Fibroblast of skin of scalp (primary cell): Measurements from ENCODE around the gene LGR6.
"Not testable (repeated sequence)": the region's sequence is repeated elsewhere in the genome, so short reads cannot be mapped to it uniquely, and the experiment has no call there.

ENCODE experiments used
- DNase-seq: peaks from one replicate; pipeline ENCODE4 v3.0.0-alpha.2; 2013

LGR6 gene

GRCh38 chr1:202223121-202223860, 29.7 kb downstream of the LGR6 start:
- no peak for DNase-seq

DNA sequence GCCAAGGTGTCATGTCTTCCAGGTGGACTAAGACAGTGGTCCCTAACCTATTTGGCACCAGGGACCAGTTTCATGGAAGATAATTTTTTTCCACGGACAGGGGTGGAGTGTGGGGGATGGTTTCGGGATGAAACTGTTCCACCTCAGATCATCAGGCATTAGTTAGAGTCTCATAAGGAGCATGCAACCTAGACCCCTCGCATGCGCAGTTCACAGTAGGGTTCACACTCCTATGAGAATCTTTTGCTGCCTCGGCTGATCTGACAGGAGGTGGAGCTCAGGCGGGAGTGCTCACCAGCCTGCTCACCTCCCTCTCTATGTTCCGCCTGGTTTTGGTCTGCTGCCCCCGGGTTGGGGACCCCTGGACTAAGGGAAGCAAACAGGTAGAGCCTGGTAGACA, 30.9 kb downstream of the LGR6 start:
- no peak for DNase-seq

DNA sequence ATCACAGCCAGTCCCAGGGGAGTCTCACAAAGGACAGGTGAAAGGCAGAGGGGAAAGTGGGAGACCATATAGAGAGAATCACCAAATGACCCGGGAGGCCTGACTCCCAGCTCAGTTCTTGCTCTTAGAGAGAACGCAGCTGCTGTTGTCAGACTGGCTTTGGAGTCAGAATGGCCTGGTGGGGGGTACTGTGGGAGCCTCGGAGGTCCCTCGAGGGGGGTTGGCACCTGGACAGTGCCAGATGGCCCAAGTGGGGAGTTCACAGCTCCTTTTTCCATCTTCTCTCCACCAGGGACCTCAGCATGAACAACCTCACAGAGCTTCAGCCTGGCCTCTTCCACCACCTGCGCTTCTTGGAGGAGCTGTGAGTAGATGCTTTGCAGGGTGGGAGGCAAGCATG, 31.5 kb downstream of the LGR6 start:
- no peak for DNase-seq

GRCh38 chr1:202227053-202227672, 33.6 kb downstream of the LGR6 start:
- DNase-seq: peak; percentile 34

GRCh38 chr1:202227997-202228401, 34.4 kb downstream of the LGR6 start:
- no peak for DNase-seq

DNA sequence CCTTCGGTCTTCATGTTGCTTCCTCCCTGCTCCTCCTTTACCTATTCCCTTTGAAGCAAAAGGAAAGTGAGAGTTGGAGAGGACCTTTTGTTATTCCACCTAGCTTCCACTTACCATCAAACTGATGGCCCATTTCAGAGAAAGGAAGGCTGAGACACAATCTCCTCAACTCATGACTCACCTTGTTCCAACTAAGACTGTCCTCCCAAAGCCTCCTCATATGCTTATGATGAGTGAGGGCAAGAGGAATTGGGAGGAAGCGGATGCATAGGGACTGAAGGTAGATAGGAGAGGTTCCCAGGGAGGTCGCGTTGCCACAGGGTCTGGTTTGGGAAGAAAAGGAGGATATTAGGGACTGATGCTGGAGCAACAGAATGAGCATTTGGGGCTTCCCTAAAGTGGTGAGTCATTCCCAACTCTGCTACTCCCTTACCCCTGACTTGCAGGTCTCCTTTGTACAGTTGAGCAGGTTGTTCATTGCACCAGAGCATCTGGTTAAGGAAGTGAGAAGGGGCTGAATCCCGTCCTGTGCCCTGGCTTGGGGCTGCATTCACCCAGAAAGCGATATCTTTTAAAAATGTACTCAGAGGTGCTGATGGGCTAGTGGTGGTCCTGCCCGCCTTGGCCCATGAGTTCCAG, 35.0 kb downstream of the LGR6 start:
- DNase-seq: no peak

- DNase-seq: no peak
Observed at GRCh38 chr1:202229376-202229775, 35.8 kb downstream of the LGR6 start.

DNA sequence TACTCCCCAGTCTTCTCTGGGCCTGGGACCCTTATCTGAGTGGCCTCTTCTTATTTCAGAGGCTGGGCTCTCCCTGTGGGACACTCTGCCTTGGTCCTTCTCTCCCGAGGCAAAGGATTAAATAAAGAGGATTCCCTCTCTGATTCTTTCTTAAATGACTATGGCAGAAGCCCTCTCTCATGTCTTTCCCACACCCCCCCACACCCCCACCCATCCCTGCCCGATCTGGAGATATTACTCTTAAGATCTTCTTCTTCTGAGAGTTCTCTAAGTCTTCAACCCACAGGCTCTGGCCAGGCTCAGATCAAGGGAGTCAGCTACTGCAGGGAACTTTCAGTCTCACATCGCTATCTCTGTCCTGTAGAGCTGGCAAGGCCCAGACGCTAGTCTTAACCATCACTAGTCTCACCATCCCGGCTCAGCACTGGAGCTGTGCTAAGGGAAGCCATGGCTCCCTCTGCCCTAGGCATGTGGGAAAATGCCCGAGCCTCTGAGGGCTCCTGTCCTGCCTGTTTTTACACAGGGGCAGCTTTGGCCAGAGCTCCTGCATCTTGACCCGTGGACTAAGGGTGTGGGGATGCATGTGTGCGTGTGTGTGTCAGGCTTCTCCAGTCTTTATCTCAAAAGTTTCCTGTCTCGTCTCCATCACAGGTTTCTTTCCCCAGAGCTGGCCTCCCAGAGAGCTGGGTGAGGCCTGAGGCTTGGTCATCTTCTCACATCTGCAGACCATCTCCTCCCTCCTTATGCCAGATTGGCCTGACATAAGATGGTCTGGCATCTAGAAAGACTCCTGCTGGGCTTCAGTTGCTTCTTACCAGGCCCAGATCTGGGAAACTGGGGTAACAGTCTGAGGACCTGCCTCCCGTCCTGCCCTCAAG, 36.7 kb downstream of the LGR6 start:
- DNase-seq: no peak

- no peak for DNase-seq
Observed at GRCh38 chr1:202230939-202231645, 37.5 kb downstream of the LGR6 start.

DNA sequence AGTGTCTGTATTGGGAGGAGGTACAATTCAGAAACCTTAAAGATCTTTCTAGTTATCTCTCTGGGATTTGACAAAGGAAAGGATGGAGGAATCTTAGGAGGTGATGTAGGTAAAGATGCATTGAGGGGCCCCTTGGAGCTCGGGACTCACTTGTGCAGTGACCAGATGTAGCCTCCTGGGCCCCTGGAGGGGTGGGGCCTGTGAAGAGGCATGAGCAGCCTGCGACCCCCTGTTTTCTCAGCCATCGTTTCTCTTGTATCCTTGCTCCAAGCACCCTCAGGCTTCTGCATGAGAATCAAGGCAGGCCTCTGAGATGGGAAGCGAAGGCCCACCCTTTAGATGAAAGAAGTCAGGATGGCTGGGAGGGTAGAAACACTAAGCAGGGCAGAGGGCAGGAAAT, 39.6 kb downstream of the LGR6 start:
- no peak for DNase-seq

DNA sequence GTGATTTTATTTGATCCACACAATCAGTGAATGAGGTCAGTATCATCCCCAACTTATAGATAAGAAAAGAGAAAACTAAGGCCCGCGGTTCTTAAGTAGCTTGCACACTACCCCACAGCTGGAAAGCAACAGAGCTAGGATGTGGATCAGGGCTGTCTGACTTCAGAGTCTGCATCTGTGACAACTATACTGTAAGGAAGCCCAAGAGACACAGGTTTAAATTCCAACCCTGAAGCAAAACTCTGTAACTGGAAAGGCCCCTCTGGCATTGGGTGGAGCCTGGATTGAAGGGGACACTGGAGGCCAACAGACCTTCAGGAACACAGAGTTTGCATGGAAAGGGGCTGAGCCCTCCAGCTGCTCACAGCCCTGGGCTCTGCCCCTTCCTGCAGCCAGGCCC, 40.2 kb downstream of the LGR6 start:
- peak; percentile 34 for DNase-seq

- peak; percentile 90 for DNase-seq
Observed at GRCh38 chr1:202234331-202235002, 40.9 kb downstream of the LGR6 start.

- DNase-seq: no peak
Observed at GRCh38 chr1:202235003-202235660, 41.5 kb downstream of the LGR6 start.

DNA sequence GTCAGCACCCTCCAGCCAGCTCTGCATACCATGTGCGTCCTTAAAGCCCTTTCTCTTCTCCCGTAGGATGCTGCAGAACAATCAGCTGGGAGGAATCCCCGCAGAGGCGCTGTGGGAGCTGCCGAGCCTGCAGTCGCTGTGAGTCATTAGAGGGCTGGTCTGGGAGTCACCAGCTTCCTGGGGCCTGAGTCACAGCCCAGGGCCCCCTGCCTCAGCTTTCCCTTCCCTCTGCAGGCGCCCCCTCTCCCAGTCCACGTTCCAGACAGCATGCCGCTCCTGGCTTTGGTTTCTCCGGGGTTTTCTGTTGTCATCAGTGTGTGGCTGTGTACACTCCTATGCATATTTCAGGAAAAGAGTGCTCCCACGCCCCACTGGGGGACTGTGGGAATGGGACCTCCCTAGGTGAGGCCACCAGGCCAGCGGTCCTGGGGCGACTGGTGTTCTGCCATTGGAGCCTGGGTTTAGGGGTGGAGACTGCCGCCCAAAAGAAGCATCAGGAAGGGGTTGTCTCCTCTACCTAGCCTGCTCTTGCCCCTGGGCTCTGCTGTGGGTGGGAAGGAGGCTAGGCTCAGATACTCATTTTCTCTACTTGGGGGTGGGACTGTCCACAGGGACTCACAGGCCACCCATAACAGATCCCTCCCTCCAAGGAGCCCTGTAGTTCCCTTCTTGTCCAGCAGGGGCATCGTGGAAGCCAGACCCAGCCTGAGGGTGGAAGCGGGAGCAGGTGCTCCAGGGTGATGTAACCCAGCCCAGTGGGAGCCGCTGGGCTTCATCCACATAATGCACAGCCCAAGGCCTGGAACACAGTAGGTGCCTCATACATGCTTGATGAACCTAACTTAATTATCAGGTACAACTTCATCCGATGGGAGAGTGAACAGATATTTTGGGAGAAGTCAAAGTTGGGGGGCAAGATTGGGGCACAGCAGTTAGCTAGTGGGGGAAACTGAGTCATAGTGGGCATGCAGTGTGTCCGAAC, 42.5 kb downstream of the LGR6 start:
- peak; percentile 98 for DNase-seq

DNA sequence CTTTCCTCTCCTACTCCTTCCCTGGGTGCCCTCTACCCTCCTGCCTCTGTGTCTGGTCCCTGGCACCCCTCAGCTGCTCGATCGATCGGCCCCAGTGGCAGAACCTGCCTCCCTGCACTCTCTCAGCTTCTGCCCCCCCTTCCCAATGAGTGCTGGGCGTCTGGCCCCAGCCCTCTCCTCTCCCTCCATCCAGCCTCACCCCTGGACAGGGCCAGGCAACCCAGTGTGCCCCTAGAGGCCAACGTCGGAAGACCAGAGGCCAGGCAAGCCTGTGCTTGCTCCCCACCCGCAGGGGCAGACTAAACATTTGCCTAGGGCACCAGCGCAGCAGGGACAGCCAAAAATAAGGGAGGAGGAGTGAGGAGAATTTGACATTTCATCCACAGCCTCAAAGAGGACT, 43.5 kb downstream of the LGR6 start:
- DNase-seq: peak; percentile 42

DNA sequence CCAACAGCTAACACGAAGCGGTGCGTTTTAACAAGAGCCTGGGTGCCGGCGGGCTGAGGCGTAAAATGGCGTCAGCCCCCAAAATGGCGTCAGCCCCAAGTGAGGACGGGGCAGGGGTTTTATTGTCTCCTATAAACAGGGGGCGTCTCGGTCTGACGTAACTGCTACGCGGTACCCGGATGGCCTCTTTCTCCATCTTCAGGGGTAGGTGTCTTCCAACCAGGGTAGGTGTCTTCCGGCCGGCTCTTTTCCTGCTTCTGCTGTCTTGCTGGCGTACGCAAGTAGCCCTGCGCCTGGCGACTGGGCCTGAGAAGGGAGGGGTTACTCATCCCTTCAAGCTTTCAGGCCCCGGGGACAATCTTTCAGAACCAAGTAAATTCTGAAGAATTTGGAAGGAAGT, 45.3 kb downstream of the LGR6 start:
- DNase-seq: no peak

GRCh38 chr1:202240226-202240625, 46.6 kb downstream of the LGR6 start:
- DNase-seq: not testable (repeated sequence)

DNA sequence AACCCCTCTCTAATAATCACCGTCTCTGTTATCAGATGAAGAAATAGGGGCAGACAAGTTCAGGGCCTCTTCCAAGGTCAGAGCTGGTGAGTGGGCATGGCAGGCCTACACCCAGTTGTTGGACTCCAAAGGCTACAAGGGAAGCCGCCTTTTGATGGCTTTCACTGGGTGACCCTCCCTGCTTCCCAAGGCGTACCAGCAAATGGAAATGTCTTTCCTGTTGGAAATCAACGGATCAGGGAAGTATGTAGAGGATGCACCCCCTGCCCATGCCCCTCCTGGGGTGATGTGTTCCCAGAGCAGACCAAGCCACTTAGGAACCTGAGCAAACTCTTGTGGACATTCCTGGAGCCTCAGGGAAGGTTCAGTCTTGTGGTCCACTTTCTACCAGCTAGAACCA, 47.4 kb downstream of the LGR6 start:
- DNase-seq: no peak

- DNase-seq: no peak
Observed at GRCh38 chr1:202241376-202242079, 47.9 kb downstream of the LGR6 start.
